HL-60 (cell line): ENCODE measurements around the gene RCL1.
A peak's percentile ranks its signal among the peaks of the same experiment; 100 is the strongest.

ENCODE experiments used
- DNase-seq, 2 experiments: peaks; one replicate each; pipeline ENCODE4 v3.0.0-alpha.2; 2010 to 2020; ENCODE audit warnings: low read depth in 1 of 2, low spot score in 1 of 2
- H3K27ac ChIP-seq: fragments of 250-450 bp; sonication (Bioruptor Pico); replicated peaks from 2 replicates; pipeline ENCODE4 v1.5.1; 2020; ENCODE audit warnings: mild to moderate bottlenecking, moderate library complexity
- H3K27me3 ChIP-seq: fragments of 250-450 bp; sonication (Bioruptor Pico); 2 replicates; pipeline ENCODE4 v1.5.1; 2021; ENCODE audit warnings: mild to moderate bottlenecking, moderate library complexity; ENCODE audit not compliant: insufficient read depth, poor library complexity, severe bottlenecking
- H3K4me3 ChIP-seq: replicated peaks from 2 replicates; pipeline ENCODE4 v1.5.1; 2011; ENCODE audit warnings: mild to moderate bottlenecking, control low read depth, low read length; ENCODE audit not compliant: insufficient read depth
- GABPA ChIP-seq: IDR thresholded peaks from 2 replicates; pipeline ENCODE4 v1.6.1; 2012; ENCODE audit warnings: low read depth
- POLR2AphosphoS5 ChIP-seq: IDR thresholded peaks from 2 replicates; pipeline ENCODE4 v1.6.1; 2012; ENCODE audit warnings: low read depth
- SPI1 ChIP-seq: IDR thresholded peaks from 2 replicates; pipeline ENCODE4 v1.6.1; 2012; ENCODE audit warnings: low read depth, mild to moderate bottlenecking, borderline replicate concordance
- TF ChIP-seq, protein P1 (sequence below): IDR thresholded peaks from 2 replicates; pipeline ENCODE4 v1.6.1; 2012; ENCODE audit warnings: low read depth; ENCODE audit not compliant: insufficient replicate concordance
- TF ChIP-seq, protein P2 (sequence below): IDR thresholded peaks from one replicate; pipeline ENCODE4 v1.5.1; 2011; ENCODE audit warnings: low read length, control low read depth, inconsistent platforms; ENCODE audit not compliant: insufficient read depth

Gene RCL1

DNA sequence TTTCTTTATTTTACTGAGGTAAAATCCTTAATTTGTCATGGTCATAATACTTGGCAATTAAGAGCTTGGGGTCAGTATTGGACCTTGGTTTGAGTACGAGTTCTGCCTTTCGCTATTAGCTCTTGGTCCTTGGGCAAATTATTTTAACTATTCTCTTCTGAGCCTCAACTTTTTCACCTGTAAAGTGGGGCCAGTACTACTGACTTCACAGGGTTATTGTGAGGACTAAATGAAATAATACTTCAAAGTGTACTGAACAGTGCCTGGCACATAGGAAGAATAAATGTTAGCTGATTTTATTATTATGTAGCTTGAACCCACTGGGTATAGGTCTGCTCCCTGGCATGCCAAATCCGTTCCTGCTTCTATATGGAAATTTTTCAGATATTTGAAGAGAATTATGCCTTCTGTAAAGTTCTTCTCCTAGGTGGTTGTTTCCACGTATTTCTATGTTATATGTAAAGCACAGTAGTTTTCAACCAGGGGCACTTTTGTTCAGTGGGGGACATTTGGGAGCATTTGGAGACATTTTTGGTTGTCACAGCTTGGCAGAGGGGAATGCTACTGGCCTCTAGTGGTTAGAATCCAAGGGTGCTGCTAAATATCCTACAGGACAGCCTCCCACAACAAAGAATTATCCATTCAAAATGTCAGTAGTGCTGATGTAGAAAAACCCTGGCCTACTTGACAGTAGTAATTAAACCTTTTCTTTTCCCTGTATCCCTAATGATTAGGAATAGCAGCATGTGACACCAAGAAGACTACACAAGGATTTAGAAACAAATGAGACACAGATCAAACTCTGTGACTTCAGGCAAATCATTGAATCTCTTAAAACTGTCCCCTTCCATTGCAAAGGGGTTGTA is 4.5 kb downstream of the RCL1 start:
- H3K27ac ChIP-seq: peak overlapping the region; percentile 36
- H3K4me3 ChIP-seq: no peak overlapping the region
- peak in 1 of 2 experiments; percentile 37 for DNase-seq
- no peaks in the 10 kb centered on the region for H3K27me3 ChIP-seq
- TF ChIP-seq, protein P1, sequence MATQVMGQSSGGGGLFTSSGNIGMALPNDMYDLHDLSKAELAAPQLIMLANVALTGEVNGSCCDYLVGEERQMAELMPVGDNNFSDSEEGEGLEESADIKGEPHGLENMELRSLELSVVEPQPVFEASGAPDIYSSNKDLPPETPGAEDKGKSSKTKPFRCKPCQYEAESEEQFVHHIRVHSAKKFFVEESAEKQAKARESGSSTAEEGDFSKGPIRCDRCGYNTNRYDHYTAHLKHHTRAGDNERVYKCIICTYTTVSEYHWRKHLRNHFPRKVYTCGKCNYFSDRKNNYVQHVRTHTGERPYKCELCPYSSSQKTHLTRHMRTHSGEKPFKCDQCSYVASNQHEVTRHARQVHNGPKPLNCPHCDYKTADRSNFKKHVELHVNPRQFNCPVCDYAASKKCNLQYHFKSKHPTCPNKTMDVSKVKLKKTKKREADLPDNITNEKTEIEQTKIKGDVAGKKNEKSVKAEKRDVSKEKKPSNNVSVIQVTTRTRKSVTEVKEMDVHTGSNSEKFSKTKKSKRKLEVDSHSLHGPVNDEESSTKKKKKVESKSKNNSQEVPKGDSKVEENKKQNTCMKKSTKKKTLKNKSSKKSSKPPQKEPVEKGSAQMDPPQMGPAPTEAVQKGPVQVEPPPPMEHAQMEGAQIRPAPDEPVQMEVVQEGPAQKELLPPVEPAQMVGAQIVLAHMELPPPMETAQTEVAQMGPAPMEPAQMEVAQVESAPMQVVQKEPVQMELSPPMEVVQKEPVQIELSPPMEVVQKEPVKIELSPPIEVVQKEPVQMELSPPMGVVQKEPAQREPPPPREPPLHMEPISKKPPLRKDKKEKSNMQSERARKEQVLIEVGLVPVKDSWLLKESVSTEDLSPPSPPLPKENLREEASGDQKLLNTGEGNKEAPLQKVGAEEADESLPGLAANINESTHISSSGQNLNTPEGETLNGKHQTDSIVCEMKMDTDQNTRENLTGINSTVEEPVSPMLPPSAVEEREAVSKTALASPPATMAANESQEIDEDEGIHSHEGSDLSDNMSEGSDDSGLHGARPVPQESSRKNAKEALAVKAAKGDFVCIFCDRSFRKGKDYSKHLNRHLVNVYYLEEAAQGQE: no peak
- TF ChIP-seq SPI1: no peak
- TF ChIP-seq GABPA: no peak
- TF ChIP-seq, protein P2, sequence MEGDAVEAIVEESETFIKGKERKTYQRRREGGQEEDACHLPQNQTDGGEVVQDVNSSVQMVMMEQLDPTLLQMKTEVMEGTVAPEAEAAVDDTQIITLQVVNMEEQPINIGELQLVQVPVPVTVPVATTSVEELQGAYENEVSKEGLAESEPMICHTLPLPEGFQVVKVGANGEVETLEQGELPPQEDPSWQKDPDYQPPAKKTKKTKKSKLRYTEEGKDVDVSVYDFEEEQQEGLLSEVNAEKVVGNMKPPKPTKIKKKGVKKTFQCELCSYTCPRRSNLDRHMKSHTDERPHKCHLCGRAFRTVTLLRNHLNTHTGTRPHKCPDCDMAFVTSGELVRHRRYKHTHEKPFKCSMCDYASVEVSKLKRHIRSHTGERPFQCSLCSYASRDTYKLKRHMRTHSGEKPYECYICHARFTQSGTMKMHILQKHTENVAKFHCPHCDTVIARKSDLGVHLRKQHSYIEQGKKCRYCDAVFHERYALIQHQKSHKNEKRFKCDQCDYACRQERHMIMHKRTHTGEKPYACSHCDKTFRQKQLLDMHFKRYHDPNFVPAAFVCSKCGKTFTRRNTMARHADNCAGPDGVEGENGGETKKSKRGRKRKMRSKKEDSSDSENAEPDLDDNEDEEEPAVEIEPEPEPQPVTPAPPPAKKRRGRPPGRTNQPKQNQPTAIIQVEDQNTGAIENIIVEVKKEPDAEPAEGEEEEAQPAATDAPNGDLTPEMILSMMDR: peak; percentile 73

DNA sequence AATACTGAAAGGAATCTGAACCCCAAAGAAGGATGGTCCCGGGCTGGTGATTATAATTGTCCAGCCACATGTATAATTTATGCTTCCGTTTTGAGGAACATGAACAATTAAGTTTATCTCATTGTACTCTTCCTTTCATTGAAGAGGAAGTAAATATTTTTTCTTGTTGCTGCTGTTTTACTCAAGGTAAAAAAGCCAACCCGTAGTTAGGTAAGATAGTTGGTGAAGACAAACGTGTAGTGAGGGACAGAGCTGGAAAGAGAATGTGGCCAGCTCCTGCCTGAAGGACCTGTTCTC is 5.1 kb downstream of the RCL1 start:
- peak overlapping the region; percentile 36 for H3K27ac ChIP-seq
- DNase-seq: peak in 1 of 2 experiments; percentile 16
- H3K27me3 ChIP-seq: no peaks in the 10 kb centered on the region
- no peak for TF ChIP-seq GABPA
- no peak for TF ChIP-seq POLR2AphosphoS5
- TF ChIP-seq, protein P2: no peak
- TF ChIP-seq, protein P1: no peak
- TF ChIP-seq SPI1: no peak
- H3K4me3 ChIP-seq: no peak overlapping the region

DNA sequence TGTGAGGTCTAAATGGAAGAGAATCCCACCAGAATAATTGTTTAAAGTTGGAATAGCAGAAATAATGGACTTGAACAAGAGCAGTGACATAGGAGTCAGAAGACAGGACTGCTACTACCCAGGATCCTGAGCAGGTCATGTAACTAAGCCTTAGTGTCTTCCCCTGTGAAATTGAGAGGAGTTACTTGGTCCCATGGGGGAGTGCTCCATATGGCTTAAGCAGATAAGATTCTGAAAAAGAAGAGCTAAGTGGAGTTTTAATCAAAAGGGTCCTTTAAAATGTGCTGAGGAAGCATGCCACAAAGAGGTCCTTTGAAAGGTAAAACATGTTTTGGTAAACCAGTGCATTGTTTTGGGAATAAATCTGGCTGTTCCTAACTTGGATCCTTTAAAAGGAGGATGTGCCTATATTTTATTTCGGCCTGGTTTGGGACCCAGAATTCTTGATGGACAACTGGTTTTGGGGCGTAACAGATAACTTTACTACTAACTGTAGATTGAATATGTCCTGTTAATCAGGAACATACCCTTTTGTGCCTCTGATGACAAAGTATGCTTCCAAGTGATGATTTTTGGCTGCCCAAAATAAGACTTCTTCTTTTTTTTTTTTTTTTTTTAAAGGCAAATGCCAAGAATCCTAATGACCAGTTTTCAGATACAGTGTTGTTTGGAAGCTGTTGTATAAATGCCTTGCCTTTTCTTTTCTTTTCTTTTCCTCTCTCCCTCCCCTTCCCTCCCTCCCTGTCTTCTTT is 5.7 kb downstream of the RCL1 start:
- TF ChIP-seq, protein P1: no peak
- TF ChIP-seq GABPA: no peak
- TF ChIP-seq, protein P2: no peak
- TF ChIP-seq SPI1: peak; percentile 40; the same call in 1 of the 2 replicates

More for the DNA sequence above, 5.7 kb downstream of the RCL1 start:
- no peak for DNase-seq
- Histone ChIP-seq H3K27me3 (no peaks in the 10 kb centered on the region), H3K4me3 (no peak overlapping the region), H3K27ac (peak overlapping the region; percentile 36)
